ENCODE results near the gene STARD3NL. TPM values are rescaled to one million over a fixed set of nuclear protein-coding genes. Genes with fewer than 3 reads are reported as not detected.

Gene STARD3NL
- polyA plus RNA-seq, 1 donor from 2014 or later, result 233 TPM

DNA sequence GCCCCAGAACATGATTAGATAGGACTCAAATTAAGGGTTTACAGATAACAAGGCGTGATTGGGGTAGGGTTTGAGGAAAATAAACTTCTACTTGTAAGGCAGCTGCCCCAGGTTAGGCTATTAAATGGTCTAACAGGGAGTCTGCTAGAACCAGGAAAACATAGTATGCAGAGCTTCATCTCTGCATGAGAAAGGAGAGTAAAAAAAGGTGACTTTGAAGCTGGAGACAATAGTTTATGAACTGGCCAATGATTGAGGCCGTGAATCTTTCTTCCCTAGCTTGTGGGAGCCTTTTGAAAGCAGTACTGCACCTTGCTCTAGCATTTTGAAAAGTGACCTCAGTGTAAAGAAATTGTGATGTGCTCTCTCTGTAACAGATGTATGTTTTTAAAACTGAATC, 48.5 kb upstream of the STARD3NL start:
- Histone ChIP-seq H2AFZ (ENCODE audit: low read depth, low read length) (no peak overlapping the region), H3K4me3 (ENCODE audit: low read length) (no peak overlapping the region), H3K4me2 (ENCODE audit: low read length) (no peak overlapping the region), H3K36me3 (ENCODE audit: insufficient read depth, low read length) (no peaks in the 10 kb centered on the region), H3K9me2 (ENCODE audit: insufficient read depth, low read length) (no peaks in the 10 kb centered on the region), H3K27me3 (ENCODE audit: insufficient read depth, low read depth, low read length) (no peaks in the 10 kb centered on the region), H3K79me2 (replicated peaks; ENCODE audit: insufficient read depth, low read length) (no peaks in the 10 kb centered on the region), H3K9me3 (ENCODE audit: low read length) (no peaks in the 10 kb centered on the region), H4K20me1 (ENCODE audit: insufficient read depth) (no peaks in the 10 kb centered on the region), H3K27ac (ENCODE audit: low read length) (no peak overlapping the region), H3K9ac (ENCODE audit: low read length) (no peak overlapping the region), H3F3A (ENCODE audit: insufficient read depth, low read length, poor library complexity, severe bottlenecking) (no peaks in the 10 kb centered on the region)
- no peak for TF ChIP-seq EP300 (conservative IDR thresholded peaks at IDR 0.05; ENCODE audit: poor library complexity, severe bottlenecking)
- no peak for TF ChIP-seq SMC3 (conservative IDR thresholded peaks at IDR 0.05; ENCODE audit: poor library complexity)
- TF ChIP-seq TAF1 (IDR thresholded peaks at IDR 0.05; ENCODE audit: low read depth), result no peak
- TF ChIP-seq, protein P1, sequence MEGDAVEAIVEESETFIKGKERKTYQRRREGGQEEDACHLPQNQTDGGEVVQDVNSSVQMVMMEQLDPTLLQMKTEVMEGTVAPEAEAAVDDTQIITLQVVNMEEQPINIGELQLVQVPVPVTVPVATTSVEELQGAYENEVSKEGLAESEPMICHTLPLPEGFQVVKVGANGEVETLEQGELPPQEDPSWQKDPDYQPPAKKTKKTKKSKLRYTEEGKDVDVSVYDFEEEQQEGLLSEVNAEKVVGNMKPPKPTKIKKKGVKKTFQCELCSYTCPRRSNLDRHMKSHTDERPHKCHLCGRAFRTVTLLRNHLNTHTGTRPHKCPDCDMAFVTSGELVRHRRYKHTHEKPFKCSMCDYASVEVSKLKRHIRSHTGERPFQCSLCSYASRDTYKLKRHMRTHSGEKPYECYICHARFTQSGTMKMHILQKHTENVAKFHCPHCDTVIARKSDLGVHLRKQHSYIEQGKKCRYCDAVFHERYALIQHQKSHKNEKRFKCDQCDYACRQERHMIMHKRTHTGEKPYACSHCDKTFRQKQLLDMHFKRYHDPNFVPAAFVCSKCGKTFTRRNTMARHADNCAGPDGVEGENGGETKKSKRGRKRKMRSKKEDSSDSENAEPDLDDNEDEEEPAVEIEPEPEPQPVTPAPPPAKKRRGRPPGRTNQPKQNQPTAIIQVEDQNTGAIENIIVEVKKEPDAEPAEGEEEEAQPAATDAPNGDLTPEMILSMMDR (IDR thresholded peaks at IDR 0.05; ENCODE audit: poor library complexity, severe bottlenecking), result no peak
- TF ChIP-seq EZH2 (IDR thresholded peaks at IDR 0.05; ENCODE audit: borderline replicate concordance, insufficient read depth, low read length, poor library complexity, severe bottlenecking), result no peak
- no peak for TF ChIP-seq MXI1 (conservative IDR thresholded peaks at IDR 0.05; ENCODE audit: poor library complexity, severe bottlenecking)
- TF ChIP-seq RAD21 (conservative IDR thresholded peaks at IDR 0.05), result no peak

GRCh38 chr7:38138171-38138570, 39.9 kb upstream of the STARD3NL start:
- Histone ChIP-seq H3K36me3 (ENCODE audit: insufficient read depth, low read length) (no peaks in the 10 kb centered on the region), H3K9ac (ENCODE audit: low read length) (no peak overlapping the region), H3K27ac (ENCODE audit: low read length) (no peak overlapping the region), H3K27me3 (ENCODE audit: insufficient read depth, low read depth, low read length) (no peaks in the 10 kb centered on the region), H2AFZ (ENCODE audit: low read depth, low read length) (no peak overlapping the region), H3K9me3 (ENCODE audit: low read length) (no peaks in the 10 kb centered on the region), H4K20me1 (ENCODE audit: insufficient read depth) (no peaks in the 10 kb centered on the region), H3K79me2 (replicated peaks; ENCODE audit: insufficient read depth, low read length) (no peaks in the 10 kb centered on the region), H3K4me3 (ENCODE audit: low read length) (no peak overlapping the region), H3K9me2 (ENCODE audit: insufficient read depth, low read length) (no peaks in the 10 kb centered on the region), H3F3A (ENCODE audit: insufficient read depth, low read length, poor library complexity, severe bottlenecking) (no peaks in the 10 kb centered on the region), H3K4me2 (ENCODE audit: low read length) (no peak overlapping the region)
- TF ChIP-seq EP300 (conservative IDR thresholded peaks at IDR 0.05; ENCODE audit: poor library complexity, severe bottlenecking) (no peak), POLR2AphosphoS5 (IDR thresholded peaks at IDR 0.05) (no peak), RAD21 (conservative IDR thresholded peaks at IDR 0.05) (no peak), EZH2 (IDR thresholded peaks at IDR 0.05; ENCODE audit: borderline replicate concordance, insufficient read depth, low read length, poor library complexity, severe bottlenecking) (no peak), MXI1 (conservative IDR thresholded peaks at IDR 0.05; ENCODE audit: poor library complexity, severe bottlenecking) (no peak), TAF1 (IDR thresholded peaks at IDR 0.05; ENCODE audit: low read depth) (no peak), SMC3 (conservative IDR thresholded peaks at IDR 0.05; ENCODE audit: poor library complexity) (no peak)
- TF ChIP-seq, protein P2, sequence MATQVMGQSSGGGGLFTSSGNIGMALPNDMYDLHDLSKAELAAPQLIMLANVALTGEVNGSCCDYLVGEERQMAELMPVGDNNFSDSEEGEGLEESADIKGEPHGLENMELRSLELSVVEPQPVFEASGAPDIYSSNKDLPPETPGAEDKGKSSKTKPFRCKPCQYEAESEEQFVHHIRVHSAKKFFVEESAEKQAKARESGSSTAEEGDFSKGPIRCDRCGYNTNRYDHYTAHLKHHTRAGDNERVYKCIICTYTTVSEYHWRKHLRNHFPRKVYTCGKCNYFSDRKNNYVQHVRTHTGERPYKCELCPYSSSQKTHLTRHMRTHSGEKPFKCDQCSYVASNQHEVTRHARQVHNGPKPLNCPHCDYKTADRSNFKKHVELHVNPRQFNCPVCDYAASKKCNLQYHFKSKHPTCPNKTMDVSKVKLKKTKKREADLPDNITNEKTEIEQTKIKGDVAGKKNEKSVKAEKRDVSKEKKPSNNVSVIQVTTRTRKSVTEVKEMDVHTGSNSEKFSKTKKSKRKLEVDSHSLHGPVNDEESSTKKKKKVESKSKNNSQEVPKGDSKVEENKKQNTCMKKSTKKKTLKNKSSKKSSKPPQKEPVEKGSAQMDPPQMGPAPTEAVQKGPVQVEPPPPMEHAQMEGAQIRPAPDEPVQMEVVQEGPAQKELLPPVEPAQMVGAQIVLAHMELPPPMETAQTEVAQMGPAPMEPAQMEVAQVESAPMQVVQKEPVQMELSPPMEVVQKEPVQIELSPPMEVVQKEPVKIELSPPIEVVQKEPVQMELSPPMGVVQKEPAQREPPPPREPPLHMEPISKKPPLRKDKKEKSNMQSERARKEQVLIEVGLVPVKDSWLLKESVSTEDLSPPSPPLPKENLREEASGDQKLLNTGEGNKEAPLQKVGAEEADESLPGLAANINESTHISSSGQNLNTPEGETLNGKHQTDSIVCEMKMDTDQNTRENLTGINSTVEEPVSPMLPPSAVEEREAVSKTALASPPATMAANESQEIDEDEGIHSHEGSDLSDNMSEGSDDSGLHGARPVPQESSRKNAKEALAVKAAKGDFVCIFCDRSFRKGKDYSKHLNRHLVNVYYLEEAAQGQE (IDR thresholded peaks at IDR 0.05; ENCODE audit: borderline replicate concordance), result no peak
- TF ChIP-seq, protein P1 (IDR thresholded peaks at IDR 0.05; ENCODE audit: poor library complexity, severe bottlenecking), result no peak

Data from neural cell (in vitro differentiated cells).